GM21786 (cell line): ENCODE measurements around the gene ZNF629.

Source experiments
- ATAC-seq: cut with Tn5 transposase; IDR thresholded peaks from one replicate; pipeline ENCODE4 v1.9.1; 2021; ENCODE audit not compliant: unreplicated experiment

ZNF629 gene

GRCh38 chr16:30767767-30768465 lies 19.1 kb downstream of the ZNF629 start:
- no peak for ATAC-seq

DNA sequence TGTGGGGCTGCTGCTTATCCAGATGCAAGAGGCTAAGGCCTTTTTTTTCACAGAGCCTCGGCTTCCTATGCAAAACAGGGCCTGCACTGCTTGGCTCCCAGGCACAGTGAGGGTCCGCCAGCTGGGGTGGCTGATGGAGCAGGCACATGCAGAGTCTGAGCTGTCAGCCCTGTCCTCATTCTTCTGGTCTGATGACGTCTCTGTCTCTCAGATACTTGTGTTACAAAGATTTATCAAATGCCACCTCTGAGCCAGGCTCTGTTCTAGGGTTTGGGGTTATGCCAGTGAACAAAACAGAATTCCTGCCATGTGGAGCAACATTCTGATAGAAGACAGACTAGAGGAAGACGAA lies 20.1 kb downstream of the ZNF629 start:
- no peak for ATAC-seq

DNA sequence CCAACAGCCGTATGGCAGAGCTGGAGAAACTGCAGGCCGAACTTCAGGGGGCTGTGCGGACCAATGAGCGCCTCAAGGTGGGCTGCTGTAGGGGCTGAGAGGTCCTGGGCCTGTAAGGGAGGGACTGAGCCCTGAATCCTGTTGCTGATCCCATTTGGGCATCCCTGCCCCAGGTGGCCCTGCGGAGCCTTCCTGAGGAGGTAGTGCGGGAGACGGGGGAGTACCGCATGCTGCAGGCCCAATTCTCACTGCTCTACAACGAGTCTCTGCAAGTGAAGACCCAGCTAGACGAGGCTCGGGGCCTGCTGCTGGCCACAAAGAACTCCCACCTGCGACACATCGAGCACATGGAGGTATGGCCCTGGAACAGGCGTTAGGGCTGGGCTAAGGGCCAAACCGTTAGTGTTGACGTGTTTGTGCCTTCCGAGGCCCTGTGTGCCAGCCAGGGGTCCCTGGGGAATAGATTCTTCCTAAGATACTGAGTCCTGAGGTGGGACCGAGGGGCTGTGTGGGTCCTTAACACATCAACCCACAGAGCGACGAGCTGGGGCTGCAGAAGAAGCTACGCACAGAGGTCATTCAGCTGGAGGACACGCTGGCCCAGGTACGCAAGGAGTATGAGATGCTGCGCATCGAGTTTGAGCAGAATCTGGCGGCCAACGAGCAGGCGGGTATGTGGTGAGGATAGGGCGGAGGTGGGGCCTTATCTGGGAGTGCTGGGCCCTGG lies 20.6 kb downstream of the ZNF629 start:
- no peak for ATAC-seq

GRCh38 chr16:30764816-30765465 lies 22.1 kb downstream of the ZNF629 start:
- no peak for ATAC-seq

DNA sequence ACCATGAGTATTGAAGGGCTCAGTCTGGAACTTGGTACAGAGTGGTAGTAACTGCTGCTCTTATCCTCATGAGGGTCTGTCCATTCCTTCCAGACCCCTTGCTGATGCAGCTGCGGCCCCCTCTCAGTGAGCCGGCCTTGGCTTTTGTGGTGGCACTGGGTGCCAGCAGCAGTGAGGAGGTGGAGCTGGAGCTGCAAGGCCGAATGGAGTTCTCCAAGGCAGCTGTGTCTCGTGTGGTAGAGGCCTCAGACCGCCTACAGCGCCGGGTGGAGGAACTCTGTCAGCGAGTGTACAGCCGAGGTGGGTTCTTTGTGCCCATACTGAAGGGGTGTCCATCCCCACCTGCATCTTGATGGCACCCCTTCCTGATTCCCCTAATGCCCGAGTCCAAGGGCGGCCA lies 22.9 kb downstream of the ZNF629 start:
- ATAC-seq = no peak

- no peak for ATAC-seq
Measured at GRCh38 chr16:30762991-30763725, 23.8 kb downstream of the ZNF629 start.

DNA sequence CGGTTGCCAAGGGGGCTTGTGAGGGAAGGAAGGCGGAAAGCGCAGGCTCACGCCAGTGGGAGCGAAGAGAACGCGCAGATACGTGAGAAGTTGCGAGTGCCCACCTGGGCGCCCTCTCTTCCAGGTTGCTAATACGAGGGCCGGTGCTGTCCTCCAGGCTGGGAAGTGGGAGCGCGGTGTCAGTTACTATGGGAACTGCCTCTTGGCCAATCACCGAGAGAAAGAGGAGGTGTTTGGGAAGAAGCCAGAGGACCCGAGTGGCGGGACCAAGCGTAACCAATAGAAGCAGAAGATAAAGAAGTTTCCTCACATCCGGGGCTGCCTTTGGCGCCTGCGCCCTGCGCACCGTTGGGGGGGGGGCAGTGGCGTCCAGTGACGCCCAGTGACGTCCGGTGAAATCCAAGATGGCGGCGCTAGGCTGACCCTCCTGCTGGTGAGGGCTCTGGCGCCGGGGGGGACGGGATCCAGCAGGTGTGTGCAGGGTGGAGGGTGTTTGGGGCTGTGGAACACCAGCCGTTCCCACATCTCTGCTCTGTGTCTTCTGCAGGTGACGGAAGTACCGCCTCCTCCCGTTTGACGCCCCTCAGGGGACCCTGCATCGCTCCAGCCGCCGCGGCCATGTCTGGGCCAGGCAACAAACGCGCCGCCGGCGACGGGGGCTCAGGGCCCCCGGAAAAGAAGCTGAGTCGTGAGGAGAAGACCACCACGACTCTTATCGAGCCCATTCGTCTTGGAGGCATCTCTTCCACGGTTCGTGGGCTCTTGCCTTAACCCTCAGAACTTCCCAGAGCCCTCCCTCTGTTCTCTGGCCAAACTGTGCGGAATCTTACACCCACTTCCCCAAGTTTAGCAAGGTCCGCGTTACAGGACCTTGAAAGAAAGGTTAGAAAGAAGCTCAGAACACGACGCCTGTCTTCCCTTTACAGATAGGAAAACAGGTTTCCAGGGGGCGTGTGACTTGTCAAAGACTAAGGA lies 24.8 kb downstream of the ZNF629 start, which contains the start of the genes CFAP119 and RNF40:
Gene CFAP119, minus strand, starts transcription at position 135 of the 975 bp plus-strand sequence. CDS start 314 bp downstream, outside the sequence.
Gene RNF40, plus strand, starts transcription at position 395 of the 975 bp plus-strand sequence. Its CDS starts 224 bp downstream, at position 619.
- peak; percentile 86 for ATAC-seq

GRCh38 chr16:30761427-30761927 lies 25.5 kb downstream of the ZNF629 start:
- peak; percentile 6 for ATAC-seq

DNA sequence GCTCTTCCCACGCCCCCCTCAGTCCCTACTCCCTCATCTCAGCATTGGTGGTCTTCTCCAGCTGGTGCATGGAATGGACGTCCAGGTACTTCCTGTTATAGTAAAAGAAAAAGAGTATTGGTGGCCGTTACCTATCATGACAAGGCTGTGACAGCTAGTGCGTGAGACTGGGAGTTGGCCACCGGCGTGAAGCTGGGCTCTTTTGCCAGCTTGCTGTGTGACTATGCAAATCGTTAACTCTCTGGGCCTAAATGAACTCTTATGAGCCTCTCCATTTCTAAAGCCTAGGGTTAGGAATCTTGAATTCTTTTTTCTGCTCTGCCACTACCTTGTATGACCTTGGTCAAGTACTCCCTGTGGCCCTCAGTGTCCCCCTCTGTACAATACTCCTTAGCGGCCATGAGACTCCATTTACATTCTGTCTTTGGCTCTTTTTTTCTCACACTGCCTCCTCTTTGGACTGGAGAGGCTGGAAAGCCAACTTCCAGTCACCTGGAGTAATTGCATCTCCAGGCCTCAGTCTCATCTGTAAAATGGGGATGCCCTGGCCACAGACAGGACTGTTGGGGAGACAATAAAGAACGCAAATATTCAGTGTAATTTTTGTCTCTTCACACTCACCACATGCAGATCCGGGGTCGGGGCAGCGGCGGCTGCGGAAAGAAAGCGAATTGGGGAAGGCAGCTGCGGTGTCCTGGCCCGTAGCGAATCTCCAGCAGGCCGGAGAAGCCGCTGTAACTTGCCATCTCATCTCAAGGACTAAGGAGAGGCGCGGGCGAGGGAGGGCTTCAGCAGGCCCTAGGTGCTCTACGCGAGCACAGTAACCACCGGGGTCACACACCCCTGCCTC lies 26.2 kb downstream of the ZNF629 start:
- ATAC-seq = no peak

DNA sequence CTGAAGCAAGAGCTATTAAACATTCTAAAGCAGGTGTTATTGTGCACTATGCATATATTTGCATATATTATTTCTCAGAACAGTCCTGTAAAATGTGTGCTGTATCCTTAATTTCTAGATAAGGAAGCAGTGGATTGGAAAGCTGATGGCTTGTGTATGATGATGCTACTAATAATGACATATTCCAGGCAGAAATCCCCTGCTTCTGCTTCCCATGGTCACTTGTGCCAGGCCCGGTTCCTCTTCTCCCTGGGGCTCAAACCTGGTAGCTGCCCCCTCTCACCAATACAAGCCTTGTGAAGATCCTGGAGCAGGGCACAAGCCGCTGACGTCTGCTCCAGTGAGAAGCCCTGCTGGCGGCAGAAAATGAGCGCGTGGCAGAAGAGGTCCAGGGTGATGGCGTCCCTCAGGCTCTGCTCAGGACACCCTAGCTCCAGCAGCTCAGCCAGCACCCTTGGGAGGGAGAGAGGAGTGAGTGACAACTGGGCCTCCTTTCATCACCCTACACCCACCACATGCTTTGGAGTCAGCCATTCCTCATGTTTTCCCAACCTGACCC lies 26.9 kb downstream of the ZNF629 start:
- ATAC-seq = no peak

GRCh38 chr16:30758988-30759491 lies 28.0 kb downstream of the ZNF629 start:
- ATAC-seq = no peak

- no peak for ATAC-seq
Measured at GRCh38 chr16:30757316-30757715, 29.7 kb downstream of the ZNF629 start.

- no peak for ATAC-seq
Measured at GRCh38 chr16:30756781-30757100, 30.3 kb downstream of the ZNF629 start.

DNA sequence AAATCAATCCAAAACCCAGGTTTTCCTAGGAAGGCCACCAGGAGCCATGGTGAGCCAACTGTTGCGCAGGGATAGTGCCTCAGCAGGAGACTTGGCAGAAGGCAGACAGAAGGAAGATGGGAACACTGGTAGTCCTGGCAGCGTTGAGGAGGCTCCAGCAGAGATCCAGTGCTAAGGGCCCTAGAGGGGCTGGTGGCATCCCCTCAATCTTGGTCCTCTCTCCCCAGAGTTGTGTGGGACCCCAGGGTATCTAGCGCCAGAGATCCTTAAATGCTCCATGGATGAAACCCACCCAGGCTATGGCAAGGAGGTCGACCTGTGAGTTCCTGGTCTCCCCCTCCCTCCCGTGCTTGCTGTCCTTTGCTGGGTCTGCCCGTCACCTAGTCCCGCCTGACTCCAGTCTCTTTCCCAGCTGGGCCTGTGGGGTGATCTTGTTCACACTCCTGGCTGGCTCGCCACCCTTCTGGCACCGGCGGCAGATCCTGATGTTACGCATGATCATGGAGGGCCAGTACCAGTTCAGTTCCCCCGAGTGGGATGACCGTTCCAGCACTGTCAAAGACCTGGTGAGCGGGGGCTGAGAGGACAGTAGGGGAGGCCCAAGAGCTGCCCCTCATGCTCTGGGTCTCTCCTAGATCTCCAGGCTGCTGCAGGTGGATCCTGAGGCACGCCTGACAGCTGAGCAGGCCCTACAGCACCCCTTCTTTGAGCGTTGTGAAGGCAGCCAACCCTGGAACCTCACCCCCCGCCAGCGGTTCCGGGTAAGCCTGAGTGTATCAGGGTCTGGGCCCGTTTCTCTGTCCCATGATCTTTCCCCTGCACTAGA lies 30.8 kb downstream of the ZNF629 start:
- ATAC-seq = no peak

DNA sequence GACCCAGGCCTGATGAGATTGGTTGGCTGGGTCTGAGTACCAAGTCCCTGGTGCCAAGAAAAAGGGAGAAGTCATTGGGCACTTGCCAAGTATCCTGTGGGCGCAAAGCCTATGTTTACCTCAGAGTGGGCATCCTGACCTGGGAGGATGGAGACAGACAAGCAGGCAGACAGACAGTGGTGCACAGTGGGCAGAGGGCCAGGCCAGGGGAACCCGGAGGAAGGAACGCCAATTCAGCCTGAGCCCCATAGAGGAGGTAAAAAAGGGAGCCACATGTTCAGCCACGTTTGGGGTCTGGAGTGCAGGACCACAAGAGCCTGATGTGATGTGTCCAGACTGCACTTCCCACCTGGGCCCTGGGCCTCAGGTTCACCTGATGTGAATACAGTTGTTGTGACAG lies 33.4 kb downstream of the ZNF629 start:
- no peak for ATAC-seq

DNA sequence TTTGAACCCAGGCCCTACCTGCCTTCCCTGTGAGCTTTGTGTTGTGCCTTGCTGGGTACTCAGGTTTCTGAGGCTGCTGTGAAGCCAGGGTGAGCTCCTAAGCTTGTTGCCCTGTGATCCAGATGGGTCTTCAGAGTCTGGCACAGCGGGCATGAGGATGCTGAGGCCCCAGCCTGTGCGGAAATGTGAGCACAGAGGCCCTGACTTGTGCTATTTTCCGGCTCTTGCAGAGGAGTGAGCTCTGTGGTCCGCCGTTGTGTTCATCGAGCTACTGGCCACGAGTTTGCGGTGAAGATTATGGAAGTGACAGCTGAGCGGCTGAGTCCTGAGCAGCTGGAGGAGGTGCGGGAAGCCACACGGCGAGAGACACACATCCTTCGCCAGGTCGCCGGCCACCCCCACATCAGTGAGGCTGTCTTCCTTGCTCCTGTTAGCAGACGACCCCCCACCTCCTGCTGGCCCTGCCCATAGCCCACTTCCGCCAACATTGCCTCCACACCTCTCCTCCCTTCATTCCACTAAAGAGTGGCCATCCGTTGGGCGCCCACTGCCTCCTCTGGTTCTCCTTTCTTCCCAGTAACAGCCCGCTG lies 36.0 kb downstream of the ZNF629 start:
- ATAC-seq = no peak

- ATAC-seq = no peak
Measured at GRCh38 chr16:30750201-30750600, 36.8 kb downstream of the ZNF629 start.
